ENCODE results near the gene VPS18. TPM values are rescaled to one million over a fixed set of nuclear protein-coding genes. Genes with fewer than 3 reads are reported as not detected.

The VPS18 gene
- total and polyA plus RNA-seq, 4 donors = 3.4 to 15.3 (median 10.3) TPM

GRCh38 chr15:40875991-40876730 is 18.1 kb upstream of the VPS18 start:
- TF ChIP-seq, protein P1, sequence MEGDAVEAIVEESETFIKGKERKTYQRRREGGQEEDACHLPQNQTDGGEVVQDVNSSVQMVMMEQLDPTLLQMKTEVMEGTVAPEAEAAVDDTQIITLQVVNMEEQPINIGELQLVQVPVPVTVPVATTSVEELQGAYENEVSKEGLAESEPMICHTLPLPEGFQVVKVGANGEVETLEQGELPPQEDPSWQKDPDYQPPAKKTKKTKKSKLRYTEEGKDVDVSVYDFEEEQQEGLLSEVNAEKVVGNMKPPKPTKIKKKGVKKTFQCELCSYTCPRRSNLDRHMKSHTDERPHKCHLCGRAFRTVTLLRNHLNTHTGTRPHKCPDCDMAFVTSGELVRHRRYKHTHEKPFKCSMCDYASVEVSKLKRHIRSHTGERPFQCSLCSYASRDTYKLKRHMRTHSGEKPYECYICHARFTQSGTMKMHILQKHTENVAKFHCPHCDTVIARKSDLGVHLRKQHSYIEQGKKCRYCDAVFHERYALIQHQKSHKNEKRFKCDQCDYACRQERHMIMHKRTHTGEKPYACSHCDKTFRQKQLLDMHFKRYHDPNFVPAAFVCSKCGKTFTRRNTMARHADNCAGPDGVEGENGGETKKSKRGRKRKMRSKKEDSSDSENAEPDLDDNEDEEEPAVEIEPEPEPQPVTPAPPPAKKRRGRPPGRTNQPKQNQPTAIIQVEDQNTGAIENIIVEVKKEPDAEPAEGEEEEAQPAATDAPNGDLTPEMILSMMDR (IDR thresholded peaks at IDR 0.05; ENCODE audit: low read depth, low read length, missing input control) = no peak
- TF ChIP-seq SP1 (IDR thresholded peaks at IDR 0.05) (no peak), NR2F2 (IDR thresholded peaks at IDR 0.05) (no peak)
- Histone ChIP-seq H3K9me3 (ENCODE audit: control insufficient read depth in 4 of 4, low read length in 3 of 4) (no peaks in the 10 kb centered on the region), H3K9ac (ENCODE audit: low read depth in 1 of 2, low read length in 2 of 2) (no peak overlapping the region), H3K27me3 (ENCODE audit: control insufficient read depth in 4 of 4, insufficient read depth in 4 of 4, low read length in 3 of 4) (peaks cover 0 to 3% (median 0%) of the 10 kb centered on the region in 4 donors), H3K4me1 (ENCODE audit: control insufficient read depth in 4 of 4, insufficient read depth in 4 of 4, low read length in 3 of 4) (peaks cover 2 to 13% (median 7%) of the 10 kb centered on the region in 4 donors), H3K27ac (ENCODE audit: low read depth in 1 of 2, low read length in 2 of 2) (no peak overlapping the region), H3K4me3 (ENCODE audit: low read depth in 1 of 3, low read length in 3 of 3) (no peak overlapping the region), H3K36me3 (ENCODE audit: control insufficient read depth in 4 of 4, insufficient read depth in 3 of 4, low read depth in 1 of 4, low read length in 3 of 4) (no peaks in the 10 kb centered on the region)
- WGBS = 93% methylated on average over 6 of the region's 6 CpGs
- DNase-seq (ENCODE audit: low spot score) = no peak

GRCh38 chr15:40877694-40878093 is 16.6 kb upstream of the VPS18 start:
- Histone ChIP-seq H3K36me3 (ENCODE audit: control insufficient read depth in 4 of 4, insufficient read depth in 3 of 4, low read depth in 1 of 4, low read length in 3 of 4) (no peaks in the 10 kb centered on the region), H3K4me3 (ENCODE audit: low read depth in 1 of 3, low read length in 3 of 3) (no peak overlapping the region), H3K27me3 (ENCODE audit: control insufficient read depth in 4 of 4, insufficient read depth in 4 of 4, low read length in 3 of 4) (peaks cover 0 to 3% (median 0%) of the 10 kb centered on the region in 4 donors), H3K9ac (ENCODE audit: low read depth in 1 of 2, low read length in 2 of 2) (no peak overlapping the region), H3K27ac (ENCODE audit: low read depth in 1 of 2, low read length in 2 of 2) (no peak overlapping the region), H3K9me3 (ENCODE audit: control insufficient read depth in 4 of 4, low read length in 3 of 4) (no peaks in the 10 kb centered on the region), H3K4me1 (ENCODE audit: control insufficient read depth in 4 of 4, insufficient read depth in 4 of 4, low read length in 3 of 4) (peaks cover 2 to 13% (median 7%) of the 10 kb centered on the region in 4 donors)
- TF ChIP-seq, protein P1 (IDR thresholded peaks at IDR 0.05; ENCODE audit: low read depth, low read length, missing input control) = no peak
- TF ChIP-seq GABPA (IDR thresholded peaks at IDR 0.05 in 1 of 2, conservative IDR thresholded peaks at IDR 0.05 in 1 of 2) (no peak), HNF4A (conservative IDR thresholded peaks at IDR 0.05) (no peak), ZBTB33 (IDR thresholded peaks at IDR 0.05) (no peak), RAD21 (IDR thresholded peaks at IDR 0.05) (no peak)
- TF ChIP-seq, protein P2, sequence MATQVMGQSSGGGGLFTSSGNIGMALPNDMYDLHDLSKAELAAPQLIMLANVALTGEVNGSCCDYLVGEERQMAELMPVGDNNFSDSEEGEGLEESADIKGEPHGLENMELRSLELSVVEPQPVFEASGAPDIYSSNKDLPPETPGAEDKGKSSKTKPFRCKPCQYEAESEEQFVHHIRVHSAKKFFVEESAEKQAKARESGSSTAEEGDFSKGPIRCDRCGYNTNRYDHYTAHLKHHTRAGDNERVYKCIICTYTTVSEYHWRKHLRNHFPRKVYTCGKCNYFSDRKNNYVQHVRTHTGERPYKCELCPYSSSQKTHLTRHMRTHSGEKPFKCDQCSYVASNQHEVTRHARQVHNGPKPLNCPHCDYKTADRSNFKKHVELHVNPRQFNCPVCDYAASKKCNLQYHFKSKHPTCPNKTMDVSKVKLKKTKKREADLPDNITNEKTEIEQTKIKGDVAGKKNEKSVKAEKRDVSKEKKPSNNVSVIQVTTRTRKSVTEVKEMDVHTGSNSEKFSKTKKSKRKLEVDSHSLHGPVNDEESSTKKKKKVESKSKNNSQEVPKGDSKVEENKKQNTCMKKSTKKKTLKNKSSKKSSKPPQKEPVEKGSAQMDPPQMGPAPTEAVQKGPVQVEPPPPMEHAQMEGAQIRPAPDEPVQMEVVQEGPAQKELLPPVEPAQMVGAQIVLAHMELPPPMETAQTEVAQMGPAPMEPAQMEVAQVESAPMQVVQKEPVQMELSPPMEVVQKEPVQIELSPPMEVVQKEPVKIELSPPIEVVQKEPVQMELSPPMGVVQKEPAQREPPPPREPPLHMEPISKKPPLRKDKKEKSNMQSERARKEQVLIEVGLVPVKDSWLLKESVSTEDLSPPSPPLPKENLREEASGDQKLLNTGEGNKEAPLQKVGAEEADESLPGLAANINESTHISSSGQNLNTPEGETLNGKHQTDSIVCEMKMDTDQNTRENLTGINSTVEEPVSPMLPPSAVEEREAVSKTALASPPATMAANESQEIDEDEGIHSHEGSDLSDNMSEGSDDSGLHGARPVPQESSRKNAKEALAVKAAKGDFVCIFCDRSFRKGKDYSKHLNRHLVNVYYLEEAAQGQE (IDR thresholded peaks at IDR 0.05) = no peak
- TF ChIP-seq, protein P3, sequence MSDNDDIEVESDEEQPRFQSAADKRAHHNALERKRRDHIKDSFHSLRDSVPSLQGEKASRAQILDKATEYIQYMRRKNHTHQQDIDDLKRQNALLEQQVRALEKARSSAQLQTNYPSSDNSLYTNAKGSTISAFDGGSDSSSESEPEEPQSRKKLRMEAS (IDR thresholded peaks at IDR 0.05) = no peak
- no peak for DNase-seq (ENCODE audit: low spot score)
- 70% methylated on average over 2 of the region's 2 CpGs for WGBS

Measured in liver (tissue), 9 donors.